Measurements from ENCODE around the gene GSG1.

Gene GSG1

DNA sequence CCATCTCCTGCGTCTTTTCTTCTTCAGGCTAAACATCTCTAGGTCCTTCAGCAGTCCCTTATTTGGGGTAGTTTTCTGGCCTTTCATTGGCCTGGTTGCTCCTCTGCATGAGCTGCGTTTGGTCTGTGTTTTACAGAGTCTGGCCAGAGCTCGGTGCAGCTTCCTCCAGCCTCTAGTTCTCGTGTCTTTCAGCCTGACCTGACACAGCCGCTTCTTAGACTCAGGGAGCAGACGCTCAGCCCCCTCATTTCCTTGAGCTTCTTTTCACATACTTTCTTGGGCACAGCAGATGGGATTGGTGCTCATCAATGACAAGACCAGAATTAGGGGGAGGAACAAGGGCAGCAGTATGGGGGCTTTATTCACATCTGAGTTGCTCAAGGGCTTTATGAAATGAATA is 13.6 kb upstream of the GSG1 start:
- DNase-seq, result no peak

GRCh38 chr12:13116259-13116658 is 12.8 kb upstream of the GSG1 start:
- peak; percentile 75 for DNase-seq

- no peak for DNase-seq
Observed at GRCh38 chr12:13114251-13115052, 11.0 kb upstream of the GSG1 start.

DNA sequence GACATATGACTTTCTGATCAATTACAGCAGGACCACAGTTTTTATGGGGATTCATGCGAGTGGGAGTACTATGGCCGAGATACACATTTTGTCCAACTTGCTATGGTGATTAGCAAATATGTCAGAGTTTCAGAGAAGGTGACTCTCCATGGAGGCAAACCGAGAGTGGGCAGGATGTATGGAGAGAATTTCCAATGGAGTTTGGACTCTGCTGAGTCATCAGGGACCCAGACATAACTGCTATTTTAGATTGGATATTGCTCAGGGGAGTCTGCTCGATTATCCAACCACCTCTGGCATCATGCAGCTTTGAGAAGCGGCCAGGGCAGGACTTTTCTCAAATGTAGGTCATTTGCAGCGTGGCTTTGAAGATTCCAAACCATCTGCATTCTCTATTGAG is 9.5 kb upstream of the GSG1 start:
- DNase-seq, result no peak

DNA sequence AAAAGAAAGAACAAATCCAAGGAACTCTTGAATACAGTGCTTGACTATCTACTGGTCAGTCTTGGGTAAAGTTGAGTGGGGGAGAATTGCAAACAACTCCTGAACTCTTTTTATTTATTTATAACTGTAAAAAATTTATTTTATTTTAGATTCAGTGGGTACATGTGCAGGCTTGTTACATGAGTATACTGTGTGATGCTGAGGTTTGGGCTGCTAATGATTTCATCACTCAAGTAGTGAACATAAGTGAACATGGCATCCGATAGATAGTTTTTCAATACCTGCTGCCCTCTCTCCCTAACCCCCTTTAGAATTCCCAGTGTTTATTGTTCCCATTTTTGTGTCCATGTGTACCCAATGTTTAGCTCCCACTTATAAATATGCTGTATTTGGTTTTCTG is 3.2 kb upstream of the GSG1 start:
- DNase-seq, result no peak

- DNase-seq, result no peak
Observed at GRCh38 chr12:13105781-13106180, 2.3 kb upstream of the GSG1 start.

DNA sequence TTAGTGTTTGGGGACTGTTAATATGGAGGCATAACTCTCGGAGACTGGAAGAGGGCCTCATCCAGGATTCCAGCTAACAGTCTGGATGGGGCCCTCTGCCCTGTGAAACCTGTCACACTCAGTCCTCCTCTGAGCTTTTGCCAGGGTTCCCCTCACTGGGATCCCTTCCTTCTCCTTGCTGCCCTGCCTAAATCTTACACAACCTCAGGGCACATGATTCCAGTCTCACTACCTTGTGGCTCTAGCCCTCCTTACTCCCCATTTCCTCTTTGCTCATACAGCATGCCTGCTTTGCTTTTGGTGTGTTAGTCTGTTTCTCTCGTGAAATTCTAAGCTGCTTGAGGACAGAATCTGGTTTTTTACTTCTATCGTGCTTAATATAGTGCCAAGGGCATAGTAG is 942 bp upstream of the GSG1 start:
- no peak for DNase-seq

DNA sequence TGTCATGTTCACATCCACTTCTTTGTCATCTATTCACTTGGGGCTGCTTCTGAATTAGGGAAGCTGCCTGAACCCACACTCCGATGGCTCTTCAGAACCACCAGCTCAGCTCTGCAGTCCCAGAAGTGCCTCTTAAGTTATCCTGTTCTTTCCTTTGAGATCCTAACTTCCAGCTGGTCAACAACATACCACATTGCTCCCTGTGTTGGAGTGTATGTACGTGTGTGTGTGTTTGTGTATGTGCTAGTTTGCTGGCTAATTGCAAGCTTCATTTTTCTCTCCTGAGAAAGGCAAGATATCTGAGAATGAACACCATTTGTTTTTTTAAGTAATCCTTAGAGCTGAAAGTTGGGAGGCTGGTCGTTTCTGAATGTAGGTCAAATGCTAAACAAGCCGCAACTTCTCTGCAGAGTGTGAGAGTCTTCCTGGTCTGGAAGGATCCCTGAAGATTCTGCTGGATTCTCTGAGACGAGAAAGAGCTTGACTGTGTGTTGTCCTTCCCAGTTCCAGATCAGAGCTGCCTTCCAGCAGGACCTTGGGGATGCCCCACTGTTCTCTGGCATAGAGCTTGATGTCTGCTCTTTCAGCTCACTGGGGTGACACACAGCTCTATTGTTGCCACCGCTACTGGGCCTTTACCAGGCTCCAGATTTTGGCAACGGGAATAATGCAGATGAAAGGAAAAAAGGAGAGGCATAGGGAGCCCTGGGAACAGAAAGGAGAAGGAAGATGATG is 839 bp downstream of the GSG1 start:
- no peak for DNase-seq

DNA sequence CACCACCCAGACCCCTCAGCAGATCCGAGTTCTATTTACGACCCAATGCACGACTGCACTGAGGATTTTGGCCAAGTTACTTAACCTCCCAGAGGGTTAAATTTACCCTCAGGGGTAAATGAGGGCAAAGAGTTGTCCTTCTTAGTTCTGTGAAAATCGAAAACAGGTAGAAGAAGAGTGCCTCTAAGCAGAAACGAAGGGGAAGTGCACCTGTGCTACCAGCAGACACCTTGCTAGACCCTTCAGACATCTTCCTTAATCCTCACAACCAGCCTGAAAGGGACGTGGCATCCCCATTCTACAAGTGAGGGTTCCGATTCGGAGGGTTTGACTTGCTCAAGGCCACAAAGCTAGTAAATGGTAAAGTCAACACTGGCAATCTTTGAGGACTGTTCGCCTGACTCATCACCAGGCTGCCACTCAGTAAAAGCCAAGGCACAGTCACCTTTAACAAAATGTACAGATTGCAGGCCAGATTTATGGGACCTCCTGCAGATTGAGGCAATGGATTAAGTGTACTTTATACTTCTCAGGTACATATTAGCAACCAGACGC is 1.6 kb downstream of the GSG1 start:
- no peak for DNase-seq

DNA sequence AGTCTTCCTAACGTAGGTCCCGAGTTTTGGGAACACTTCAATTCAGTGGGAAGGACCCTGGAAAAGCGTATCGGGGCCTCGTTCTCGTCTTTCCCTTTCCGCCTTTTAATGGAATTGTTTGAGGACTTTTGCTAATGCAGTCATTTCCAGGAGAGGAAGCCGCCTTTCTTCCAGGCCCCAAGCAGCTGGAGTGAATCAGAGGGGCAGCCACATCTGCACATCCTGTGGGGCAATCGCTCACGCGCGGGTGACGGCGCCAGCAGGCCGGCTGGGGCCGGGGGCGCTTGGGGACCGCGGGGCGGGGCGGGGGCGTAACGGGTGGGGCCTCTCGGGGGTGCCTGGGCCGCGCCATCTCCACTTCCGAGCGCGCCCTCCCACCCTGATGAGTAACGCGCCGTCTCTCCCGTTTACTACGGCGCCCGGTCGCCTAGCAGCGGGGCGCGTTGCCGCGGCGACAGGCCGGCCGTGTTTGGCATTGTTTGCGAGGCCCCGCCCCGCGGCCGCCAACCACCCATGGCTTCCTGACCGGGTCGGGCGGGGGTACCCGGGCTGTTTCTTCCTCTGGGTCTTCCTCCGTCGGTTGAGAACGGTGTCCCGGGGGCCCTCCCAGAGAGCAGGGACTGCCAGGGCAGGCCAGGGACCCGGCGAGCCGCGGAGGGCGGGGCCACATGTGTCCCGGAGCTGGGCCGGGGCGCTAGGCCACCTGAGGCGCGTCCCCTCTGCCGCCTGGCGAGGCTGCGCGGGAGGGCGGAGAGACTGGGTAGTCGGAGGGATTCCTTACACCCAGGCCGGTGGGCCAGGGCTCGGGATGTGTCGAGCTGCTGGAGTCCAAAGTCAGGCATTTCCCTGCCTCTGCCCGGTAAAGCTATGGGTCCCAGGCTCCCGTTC is 2.3 kb downstream of the GSG1 start:
- peak; percentile 94 for DNase-seq

DNA sequence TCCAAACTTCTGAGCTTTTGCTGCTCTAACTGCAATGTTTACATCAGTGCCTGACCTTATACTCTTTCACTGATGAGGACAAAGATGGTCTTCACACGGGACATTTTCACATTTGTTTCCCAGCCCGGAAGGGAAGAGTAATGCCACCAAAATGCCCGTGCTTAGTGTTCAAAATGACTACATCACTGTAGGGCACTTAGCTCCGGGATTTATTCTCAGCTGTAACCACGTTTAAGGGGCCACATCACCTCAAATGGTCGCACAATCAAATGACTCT is 2.9 kb downstream of the GSG1 start:
- no peak for DNase-seq

GRCh38 chr12:13099844-13100604 is 3.4 kb downstream of the GSG1 start:
- no peak for DNase-seq

GRCh38 chr12:13099066-13099843 is 4.2 kb downstream of the GSG1 start:
- peak; percentile 54 for DNase-seq

- DNase-seq, result peak; percentile 74
Observed at GRCh38 chr12:13097491-13098011, 5.9 kb downstream of the GSG1 start.

- DNase-seq, result no peak
Observed at GRCh38 chr12:13095266-13095995, 8.0 kb downstream of the GSG1 start.

DNA sequence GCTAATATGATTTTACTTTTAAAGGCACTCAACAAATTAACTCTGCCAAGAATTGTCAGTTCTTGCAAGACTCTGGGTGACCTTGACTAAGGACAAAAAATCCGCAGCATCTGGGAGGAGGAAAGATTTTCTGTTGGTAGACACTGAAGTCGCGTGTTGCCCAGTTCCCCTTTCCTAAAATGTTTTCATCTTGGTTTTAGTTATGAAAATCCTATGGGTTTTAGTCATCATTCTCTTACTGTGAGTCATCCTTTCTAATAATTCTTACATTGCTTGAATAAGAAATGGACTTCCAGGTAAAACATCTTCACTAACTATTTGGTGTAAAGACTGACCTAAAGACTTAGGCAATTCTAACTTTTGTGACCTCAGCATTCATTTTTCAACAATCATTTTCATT is 9.1 kb downstream of the GSG1 start:
- DNase-seq, result no peak

DNA sequence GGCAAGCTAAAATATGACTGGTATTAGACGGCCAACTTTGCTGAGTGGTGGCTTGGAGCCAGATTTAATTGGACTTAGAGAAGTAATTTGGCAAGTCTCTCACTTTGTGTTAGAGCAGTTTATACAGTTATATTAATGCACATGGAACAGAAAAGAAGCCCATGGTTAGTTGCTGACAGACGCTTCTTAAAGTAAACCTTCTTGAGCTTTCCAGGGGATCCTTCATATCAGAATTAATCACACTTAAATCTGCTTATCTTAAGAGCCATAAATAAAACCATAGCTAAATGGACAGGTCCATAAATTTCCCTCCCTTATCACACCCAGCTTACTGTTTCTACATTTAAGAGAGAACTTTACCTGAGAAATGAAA is 9.6 kb downstream of the GSG1 start:
- no peak for DNase-seq

DNA sequence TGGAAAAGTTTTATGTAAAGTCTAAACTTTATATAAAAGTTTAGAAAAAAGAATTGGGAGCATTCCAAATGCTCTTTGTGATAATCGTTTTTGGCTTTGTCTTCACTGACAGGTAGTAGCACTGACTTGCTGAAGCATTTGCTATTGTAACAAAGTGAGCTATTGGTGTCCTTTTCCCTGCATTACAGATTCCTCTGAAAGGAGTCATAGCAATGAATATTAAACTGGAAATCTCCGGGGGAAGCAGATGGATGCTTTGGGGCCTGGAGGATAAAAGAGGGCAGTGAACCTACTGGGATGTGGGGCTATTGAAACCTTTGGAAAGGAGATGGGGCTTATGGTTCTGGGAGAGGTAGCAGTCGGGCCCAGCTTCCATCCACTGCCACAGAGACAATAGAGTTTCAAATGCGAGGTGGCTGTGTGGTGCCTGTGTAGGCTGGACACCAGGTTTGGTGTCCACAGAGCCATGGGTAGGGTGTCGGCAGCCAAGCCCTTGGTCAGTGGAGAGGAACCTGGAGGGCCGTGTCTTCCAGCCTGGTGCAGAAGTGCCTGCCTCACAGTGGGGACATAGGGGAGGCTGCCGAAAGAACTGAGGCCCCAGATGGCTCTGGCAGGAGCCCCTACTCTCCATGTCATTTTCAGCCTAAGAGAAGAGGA is 10.1 kb downstream of the GSG1 start:
- DNase-seq, result no peak

- DNase-seq, result no peak
Observed at GRCh38 chr12:13091832-13092231, 11.6 kb downstream of the GSG1 start.

- no peak for DNase-seq
Observed at GRCh38 chr12:13090054-13090453, 13.4 kb downstream of the GSG1 start.

Measured in right hindlimb (tissue), 1 donor.